GM21825 (cell line): ENCODE data around the gene ANKRD30BL.
"Not testable (repeated sequence)": the region's sequence is repeated elsewhere in the genome, so short reads cannot be mapped to it uniquely, and the experiment has no call there.

Source experiments
- ATAC-seq: cut with Tn5 transposase; IDR thresholded peaks from one replicate; pipeline ENCODE4 v1.9.1; 2021; ENCODE audit warnings: mild to moderate bottlenecking, moderate library complexity; ENCODE audit not compliant: unreplicated experiment

ANKRD30BL gene

GRCh38 chr2:132161161-132162124 lies at the start of gene ANKRD30BL:
Gene ANKRD30BL, minus strand, starts transcription at chr2:132161952. Its CDS starts 247 bp downstream, at chr2:132161705.
- not testable (repeated sequence) for ATAC-seq

DNA sequence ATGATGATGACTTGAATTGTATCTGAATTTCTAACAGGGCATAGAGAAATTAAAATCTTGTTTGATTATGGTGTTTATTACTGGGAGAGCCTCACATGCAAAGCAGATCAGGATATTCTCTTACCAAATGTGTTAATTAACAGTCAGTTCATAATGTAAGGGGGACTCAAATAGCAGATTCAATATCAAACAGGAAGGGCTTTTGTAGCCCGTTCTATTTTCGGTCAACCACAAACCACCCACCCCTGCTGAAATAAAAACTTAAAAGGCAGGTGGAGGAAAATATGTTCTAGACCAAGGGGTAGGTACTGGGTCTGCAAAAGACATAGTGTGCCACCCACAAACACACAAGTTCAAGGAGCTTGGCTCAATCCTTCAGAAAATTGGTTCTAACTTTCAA lies 41.1 kb upstream of the ANKRD30BL start:
- ATAC-seq = not testable (repeated sequence)

- not testable (repeated sequence) for ATAC-seq
Measured at GRCh38 chr2:132192854-132193253, 31.1 kb upstream of the ANKRD30BL start.

DNA sequence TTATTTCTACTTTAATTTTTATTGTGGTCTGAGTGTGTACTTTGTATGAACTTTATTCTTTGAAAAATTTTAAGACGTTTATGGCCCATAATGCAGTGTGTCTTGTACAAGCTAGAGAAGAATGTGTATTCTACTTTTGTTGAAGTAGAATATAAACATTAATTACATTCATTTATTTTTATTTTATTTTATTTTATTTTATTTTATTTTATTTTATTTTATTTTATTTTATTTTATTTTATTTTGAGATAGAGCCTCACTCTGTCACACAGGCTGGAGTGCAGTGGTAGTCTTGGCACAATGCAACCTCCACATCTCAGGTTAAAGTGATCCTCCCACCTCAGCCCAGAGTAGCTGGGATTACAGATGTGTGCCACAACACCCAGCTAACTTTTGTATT lies 5.3 kb upstream of the ANKRD30BL start:
- not testable (repeated sequence) for ATAC-seq

GRCh38 chr2:132162125-132162660 lies 441 bp upstream of the ANKRD30BL start:
- ATAC-seq = not testable (repeated sequence)

GRCh38 chr2:132146774-132147173 lies 15.0 kb downstream of the ANKRD30BL start:
- ATAC-seq = not testable (repeated sequence)
